ENCODE measurements around the gene TRIM15.

- TF ChIP-seq ZBTB33 (IDR thresholded peaks at IDR 0.05; ENCODE audit: extremely low read depth, insufficient replicate concordance, low read length) (no peak), POLR2A (IDR thresholded peaks at IDR 0.05; ENCODE audit: borderline replicate concordance, extremely low read depth, insufficient read depth, insufficient read length) (no peak), EZH2 (IDR thresholded peaks at IDR 0.05) (no peak), SRF (IDR thresholded peaks at IDR 0.05; ENCODE audit: low read depth) (no peak), REST (IDR thresholded peaks at IDR 0.05; ENCODE audit: low read depth) (no peak), SP1 (IDR thresholded peaks at IDR 0.05; ENCODE audit: low read depth) (no peak), POLR2AphosphoS5 (IDR thresholded peaks at IDR 0.05; ENCODE audit: low read depth, low read length) (no peak), YY1 (IDR thresholded peaks at IDR 0.05; ENCODE audit: extremely low read depth, insufficient replicate concordance, low read depth, low read length) (no peak), JUND (IDR thresholded peaks at IDR 0.05) (no peak)
- TF ChIP-seq, protein P1, sequence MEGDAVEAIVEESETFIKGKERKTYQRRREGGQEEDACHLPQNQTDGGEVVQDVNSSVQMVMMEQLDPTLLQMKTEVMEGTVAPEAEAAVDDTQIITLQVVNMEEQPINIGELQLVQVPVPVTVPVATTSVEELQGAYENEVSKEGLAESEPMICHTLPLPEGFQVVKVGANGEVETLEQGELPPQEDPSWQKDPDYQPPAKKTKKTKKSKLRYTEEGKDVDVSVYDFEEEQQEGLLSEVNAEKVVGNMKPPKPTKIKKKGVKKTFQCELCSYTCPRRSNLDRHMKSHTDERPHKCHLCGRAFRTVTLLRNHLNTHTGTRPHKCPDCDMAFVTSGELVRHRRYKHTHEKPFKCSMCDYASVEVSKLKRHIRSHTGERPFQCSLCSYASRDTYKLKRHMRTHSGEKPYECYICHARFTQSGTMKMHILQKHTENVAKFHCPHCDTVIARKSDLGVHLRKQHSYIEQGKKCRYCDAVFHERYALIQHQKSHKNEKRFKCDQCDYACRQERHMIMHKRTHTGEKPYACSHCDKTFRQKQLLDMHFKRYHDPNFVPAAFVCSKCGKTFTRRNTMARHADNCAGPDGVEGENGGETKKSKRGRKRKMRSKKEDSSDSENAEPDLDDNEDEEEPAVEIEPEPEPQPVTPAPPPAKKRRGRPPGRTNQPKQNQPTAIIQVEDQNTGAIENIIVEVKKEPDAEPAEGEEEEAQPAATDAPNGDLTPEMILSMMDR (IDR thresholded peaks at IDR 0.05 in 2 of 3, conservative IDR thresholded peaks at IDR 0.05 in 1 of 3; ENCODE audit: borderline replicate concordance in 1 of 3, insufficient read depth in 1 of 3, low read depth in 2 of 3, low read length in 2 of 3), result no peak
- TF ChIP-seq, protein P2, sequence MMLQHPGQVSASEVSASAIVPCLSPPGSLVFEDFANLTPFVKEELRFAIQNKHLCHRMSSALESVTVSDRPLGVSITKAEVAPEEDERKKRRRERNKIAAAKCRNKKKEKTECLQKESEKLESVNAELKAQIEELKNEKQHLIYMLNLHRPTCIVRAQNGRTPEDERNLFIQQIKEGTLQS (IDR thresholded peaks at IDR 0.05), result no peak
Measured at GRCh38 chr6:30185846-30186484, 22.6 kb downstream of the TRIM15 start.

All from HCT116 (cell line).